C4-2B (cell line): ENCODE data around the gene DNAJC11.

Source experiments
- ZFX ChIP-seq: fragments of 450-650 bp; IDR thresholded peaks from 2 replicates; pipeline ENCODE4 v1.6.1; 2017
- TF ChIP-seq, protein P1 (sequence below): fragments of 450-650 bp; conservative IDR thresholded peaks from 2 replicates; pipeline ENCODE4 v1.5.1; 2017; ENCODE audit warnings: mild to moderate bottlenecking

DNA sequence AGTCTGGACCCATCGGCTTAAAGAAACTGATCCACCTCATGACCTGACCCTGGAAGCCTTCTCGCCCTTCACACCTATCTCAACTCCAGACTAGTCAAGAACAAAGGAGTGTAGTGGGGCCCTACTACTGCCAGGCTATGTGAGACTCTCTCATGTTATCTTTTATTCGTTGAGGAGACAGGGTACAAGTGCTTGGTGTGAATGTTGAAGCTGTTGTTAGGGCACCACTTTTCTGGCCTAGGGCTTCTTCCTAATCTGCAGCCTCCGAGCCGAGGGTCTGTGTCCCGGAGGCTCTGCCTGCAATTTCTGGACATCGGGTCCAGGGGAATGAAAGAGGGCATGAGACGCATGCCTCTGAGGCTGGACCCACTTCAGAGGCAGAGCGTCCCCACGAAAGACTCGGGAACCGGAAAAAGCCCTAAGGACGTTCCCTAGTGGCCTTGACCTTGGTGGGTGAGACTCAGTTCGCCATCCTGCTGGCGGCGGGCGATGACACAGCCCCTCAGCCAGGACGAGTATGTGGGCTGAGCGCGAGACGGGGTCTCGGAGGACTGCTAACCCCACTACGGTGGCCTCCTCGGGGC is 671 bp downstream of the DNAJC11 start:
- TF ChIP-seq, protein P1, sequence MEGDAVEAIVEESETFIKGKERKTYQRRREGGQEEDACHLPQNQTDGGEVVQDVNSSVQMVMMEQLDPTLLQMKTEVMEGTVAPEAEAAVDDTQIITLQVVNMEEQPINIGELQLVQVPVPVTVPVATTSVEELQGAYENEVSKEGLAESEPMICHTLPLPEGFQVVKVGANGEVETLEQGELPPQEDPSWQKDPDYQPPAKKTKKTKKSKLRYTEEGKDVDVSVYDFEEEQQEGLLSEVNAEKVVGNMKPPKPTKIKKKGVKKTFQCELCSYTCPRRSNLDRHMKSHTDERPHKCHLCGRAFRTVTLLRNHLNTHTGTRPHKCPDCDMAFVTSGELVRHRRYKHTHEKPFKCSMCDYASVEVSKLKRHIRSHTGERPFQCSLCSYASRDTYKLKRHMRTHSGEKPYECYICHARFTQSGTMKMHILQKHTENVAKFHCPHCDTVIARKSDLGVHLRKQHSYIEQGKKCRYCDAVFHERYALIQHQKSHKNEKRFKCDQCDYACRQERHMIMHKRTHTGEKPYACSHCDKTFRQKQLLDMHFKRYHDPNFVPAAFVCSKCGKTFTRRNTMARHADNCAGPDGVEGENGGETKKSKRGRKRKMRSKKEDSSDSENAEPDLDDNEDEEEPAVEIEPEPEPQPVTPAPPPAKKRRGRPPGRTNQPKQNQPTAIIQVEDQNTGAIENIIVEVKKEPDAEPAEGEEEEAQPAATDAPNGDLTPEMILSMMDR = no peak
- TF ChIP-seq ZFX = no peak
